HepG2 (cell line): ENCODE data around the gene ZDHHC18. TPM values are rescaled to one million over a fixed set of nuclear protein-coding genes. Genes with fewer than 3 reads are reported as not detected.

ENCODE experiments used
- AGO1 ChIP-seq: fragments of 200-400 bp; formaldehyde crosslinking; IDR thresholded peaks from 2 replicates; pipeline ENCODE4 v1.6.1; 2017; ENCODE audit warnings: mild to moderate bottlenecking, low read depth, low read length, moderate library complexity; ENCODE audit not compliant: poor library complexity, severe bottlenecking
- AKAP8 ChIP-seq: sonication (generic); formaldehyde crosslinking; IDR thresholded peaks from 2 replicates; pipeline ENCODE4 v1.5.1; 2020; ENCODE audit warnings: mild to moderate bottlenecking, missing genetic modification reagents
- ATF3 ChIP-seq: sonication (generic); formaldehyde crosslinking; IDR thresholded peaks from 2 replicates; pipeline ENCODE4 v1.4.0; 2020; ENCODE audit warnings: missing genetic modification reagents
- FOXJ3 ChIP-seq: sonication (generic); formaldehyde crosslinking; IDR thresholded peaks from 2 replicates; pipeline ENCODE4 v1.4.0; 2020; ENCODE audit warnings: missing genetic modification reagents, mild to moderate bottlenecking, borderline replicate concordance
- HNRNPK ChIP-seq: fragments of 200-400 bp; formaldehyde crosslinking; IDR thresholded peaks from 2 replicates; pipeline ENCODE4 v1.6.1; 2018; ENCODE audit warnings: low read length, low read depth, moderate library complexity, mild to moderate bottlenecking; ENCODE audit not compliant: poor library complexity, severe bottlenecking
- HNRNPL ChIP-seq: fragments of 200-400 bp; formaldehyde crosslinking; IDR thresholded peaks from 2 replicates; pipeline ENCODE4 v1.6.1; 2017; ENCODE audit warnings: mild to moderate bottlenecking, low read depth, low read length
- PRDM4 ChIP-seq: sonication (generic); formaldehyde crosslinking; IDR thresholded peaks from 2 replicates; pipeline ENCODE4 v1.9.0; 2021; ENCODE audit warnings: missing genetic modification reagents, borderline replicate concordance
- REST ChIP-seq, 2 experiments: IDR thresholded peaks; 2 replicates each; pipeline ENCODE4 v1.6.1; 2011 to 2012; ENCODE audit warnings: low read length in 2 of 2, borderline replicate concordance in 1 of 2, low read depth in 1 of 2, mild to moderate bottlenecking in 1 of 2, moderate library complexity in 1 of 2
- RXRB ChIP-seq: IDR thresholded peaks from 2 replicates; pipeline ENCODE4 v1.6.1; 2016; ENCODE audit warnings: borderline replicate concordance, missing genetic modification reagents, missing compliant biosample characterization
- TRAFD1 ChIP-seq: sonication (generic); formaldehyde crosslinking; IDR thresholded peaks from 2 replicates; pipeline ENCODE4 v1.5.1; 2020; ENCODE audit warnings: missing genetic modification reagents, mild to moderate bottlenecking, borderline replicate concordance
- ZNF12 ChIP-seq: sonication (generic); formaldehyde crosslinking; IDR thresholded peaks from 2 replicates; pipeline ENCODE4 v1.5.0; 2020; ENCODE audit warnings: missing genetic modification reagents
- ZNF558 ChIP-seq: sonication (generic); formaldehyde crosslinking; IDR thresholded peaks from 2 replicates; pipeline ENCODE4 v1.9.0; 2022; ENCODE audit warnings: mild to moderate bottlenecking, missing genetic modification reagents, borderline replicate concordance
- ZNF709 ChIP-seq: sonication (generic); formaldehyde crosslinking; IDR thresholded peaks from 2 replicates; pipeline ENCODE4 v1.5.0; 2020; ENCODE audit warnings: mild to moderate bottlenecking, missing genetic modification reagents
- polyA plus RNA-seq, 8 experiments: library from polyadenylated mRNA; depleted of rRNA in 3 of 8; stranded (reverse) in 7 of 8; unstranded in 1 of 8; fragments of >200 nt; fragmentation: Illumina TruSeq in 4 of 8; extraction: Trizol in 4 of 8; gene quantifications; 2 replicates each; pipeline versions ENCODE4 v1.2.1 to v1.2.3, GENCODE V29; 2011 to 2016; ENCODE audit warnings: low read depth in 4 of 8, missing spikeins in 1 of 8, mixed read lengths in 1 of 8; ENCODE audit not compliant: insufficient read depth in 1 of 8
- total RNA-seq, 5 experiments: library from RNA; depleted of rRNA; stranded (reverse); fragments of >200 nt; fragmentation: Illumina TruSeq; extraction: Trizol; gene quantifications; 2 replicates each; pipeline ENCODE4 v1.2.3, GENCODE V29; 2016; ENCODE audit warnings: low read depth in 1 of 5
- TF ChIP-seq, protein P1 (sequence below): sonication (generic); formaldehyde crosslinking; IDR thresholded peaks from 2 replicates; pipeline ENCODE4 v1.8.0; 2022; ENCODE audit warnings: missing genetic modification reagents, mild to moderate bottlenecking, borderline replicate concordance

Gene ZDHHC18
- total and polyA plus RNA-seq, 2 of the 13 experiments (the other 11 are each of a cell fraction or from before 2014, with no cell fraction given) = 13.2 to 35.3 TPM

DNA sequence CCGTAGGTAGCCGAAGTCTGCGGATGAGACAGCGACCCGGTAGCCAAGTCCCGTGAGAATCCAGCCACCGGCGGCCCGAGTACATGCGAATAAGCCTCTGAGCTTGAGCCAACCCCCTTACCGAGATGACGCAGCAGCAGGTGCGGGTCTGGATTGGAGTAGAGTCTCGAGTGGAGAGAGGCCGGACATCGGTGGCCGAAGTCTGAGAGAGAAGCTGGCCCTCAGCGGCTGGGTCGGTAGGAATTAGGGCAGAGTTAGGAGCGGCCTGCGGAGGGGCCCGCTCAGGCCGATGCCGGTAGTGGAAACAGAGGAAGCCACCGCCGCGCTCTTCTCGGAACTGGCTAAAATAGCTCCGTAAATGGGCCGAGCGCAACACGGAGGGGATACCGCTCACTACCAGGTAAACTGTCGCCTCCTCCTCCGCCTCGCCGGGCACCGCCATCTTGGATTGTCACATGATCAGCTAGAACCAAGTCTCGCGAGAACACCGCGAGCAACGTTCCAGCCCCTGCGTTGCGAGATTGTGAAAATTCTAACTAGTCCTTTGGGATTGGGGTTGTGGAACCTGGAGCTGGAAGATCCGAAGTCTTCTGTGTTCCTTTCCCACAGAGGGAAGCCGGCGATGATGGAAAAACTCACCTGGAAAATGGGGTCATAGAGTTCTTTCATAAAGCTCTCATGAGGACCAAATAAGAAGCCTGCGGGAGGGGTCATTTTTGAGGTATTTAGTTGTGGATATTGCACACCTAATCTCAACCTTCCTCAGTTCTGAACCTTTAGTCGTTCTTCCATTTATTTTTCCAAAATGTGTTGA lies 73.7 kb downstream of the ZDHHC18 start, which contains the start of gene GPATCH3 (continued):
- TF ChIP-seq TRAFD1 (CRISPR knock-in tag) (0 out of 2 replicates have a peak, but pooled peaks have one; percentile 55), RXRB (CRISPR knock-in tag) (peak; percentile 57), PRDM4 (CRISPR knock-in tag) (no peak), AKAP8 (CRISPR knock-in tag) (no peak), AGO1 (peak; percentile 50), ATF3 (CRISPR knock-in tag) (no peak), FOXJ3 (CRISPR knock-in tag) (peak; percentile 63; the same call in 1 of the 2 replicates), ZNF12 (CRISPR knock-in tag) (peak; percentile 62), ZNF709 (CRISPR knock-in tag) (0 out of 2 replicates have a peak, but pooled peaks have one; percentile 65), HNRNPL (0 out of 2 replicates have a peak, but pooled peaks have one; percentile 34), ZNF558 (CRISPR knock-in tag) (0 out of 2 replicates have a peak, but pooled peaks have one; percentile 15), REST (IDR thresholded peaks at IDR 0.05; ENCODE audit: borderline replicate concordance in 1 of 2, low read depth in 1 of 2, low read length in 2 of 2) (peak in 1 of 2 experiments; percentile 54; a peak in 1 of 4 replicates), HNRNPK (no peak)
- TF ChIP-seq, protein P1, sequence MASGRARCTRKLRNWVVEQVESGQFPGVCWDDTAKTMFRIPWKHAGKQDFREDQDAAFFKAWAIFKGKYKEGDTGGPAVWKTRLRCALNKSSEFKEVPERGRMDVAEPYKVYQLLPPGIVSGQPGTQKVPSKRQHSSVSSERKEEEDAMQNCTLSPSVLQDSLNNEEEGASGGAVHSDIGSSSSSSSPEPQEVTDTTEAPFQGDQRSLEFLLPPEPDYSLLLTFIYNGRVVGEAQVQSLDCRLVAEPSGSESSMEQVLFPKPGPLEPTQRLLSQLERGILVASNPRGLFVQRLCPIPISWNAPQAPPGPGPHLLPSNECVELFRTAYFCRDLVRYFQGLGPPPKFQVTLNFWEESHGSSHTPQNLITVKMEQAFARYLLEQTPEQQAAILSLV = peak; percentile 67; the same call in 1 of the 2 replicates
